Measurements from ENCODE around the gene NEUROD2.
A peak's percentile ranks its signal among the peaks of the same experiment; 100 is the strongest.

Gene NEUROD2

DNA sequence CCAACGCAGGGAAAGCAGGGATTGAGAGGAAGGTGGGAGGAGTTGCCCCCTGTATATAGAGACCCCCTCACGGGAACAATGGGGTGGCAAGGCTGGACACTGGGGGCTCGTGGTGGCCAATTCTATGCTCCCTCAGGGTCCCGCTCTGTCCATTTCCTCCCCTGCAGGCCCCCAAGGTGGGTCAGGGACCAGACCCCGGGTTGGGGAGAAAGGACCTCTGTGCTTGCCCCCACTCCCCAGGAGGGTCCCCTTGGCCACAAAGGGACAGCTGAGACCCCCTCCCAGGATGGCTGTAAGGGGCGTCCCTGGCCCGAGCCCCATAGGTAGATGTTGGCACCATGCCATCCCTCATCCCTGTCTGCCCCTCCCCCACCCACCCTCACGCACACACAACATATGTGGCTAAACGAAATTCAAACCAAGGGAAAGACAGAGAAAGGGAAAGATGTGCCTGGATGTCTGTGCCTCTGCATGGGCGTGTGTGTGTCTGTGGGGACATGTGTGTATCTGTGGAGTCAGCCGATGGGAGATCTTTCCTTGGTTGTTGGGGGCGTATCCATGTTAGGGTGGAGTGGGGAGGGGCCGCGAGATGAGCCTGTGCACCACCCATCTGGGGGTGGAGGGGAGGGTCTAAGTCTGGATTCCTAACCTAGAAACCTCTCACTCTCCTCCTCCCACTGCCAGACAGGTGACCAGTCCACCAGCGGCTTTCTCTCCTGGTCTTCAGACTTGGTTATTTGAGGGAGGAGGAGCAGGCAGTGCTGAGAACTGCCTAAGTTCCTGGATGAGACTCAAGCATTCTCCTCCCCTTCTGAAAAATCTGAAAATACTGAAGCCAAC is 642 bp upstream of the NEUROD2 start:
- Histone ChIP-seq H3K4me1 (ENCODE audit: insufficient read depth, low read length) (peaks cover 18% of the 10 kb centered on the region), H3K4me3 (ENCODE audit: low read length) (no peak overlapping the region)

DNA sequence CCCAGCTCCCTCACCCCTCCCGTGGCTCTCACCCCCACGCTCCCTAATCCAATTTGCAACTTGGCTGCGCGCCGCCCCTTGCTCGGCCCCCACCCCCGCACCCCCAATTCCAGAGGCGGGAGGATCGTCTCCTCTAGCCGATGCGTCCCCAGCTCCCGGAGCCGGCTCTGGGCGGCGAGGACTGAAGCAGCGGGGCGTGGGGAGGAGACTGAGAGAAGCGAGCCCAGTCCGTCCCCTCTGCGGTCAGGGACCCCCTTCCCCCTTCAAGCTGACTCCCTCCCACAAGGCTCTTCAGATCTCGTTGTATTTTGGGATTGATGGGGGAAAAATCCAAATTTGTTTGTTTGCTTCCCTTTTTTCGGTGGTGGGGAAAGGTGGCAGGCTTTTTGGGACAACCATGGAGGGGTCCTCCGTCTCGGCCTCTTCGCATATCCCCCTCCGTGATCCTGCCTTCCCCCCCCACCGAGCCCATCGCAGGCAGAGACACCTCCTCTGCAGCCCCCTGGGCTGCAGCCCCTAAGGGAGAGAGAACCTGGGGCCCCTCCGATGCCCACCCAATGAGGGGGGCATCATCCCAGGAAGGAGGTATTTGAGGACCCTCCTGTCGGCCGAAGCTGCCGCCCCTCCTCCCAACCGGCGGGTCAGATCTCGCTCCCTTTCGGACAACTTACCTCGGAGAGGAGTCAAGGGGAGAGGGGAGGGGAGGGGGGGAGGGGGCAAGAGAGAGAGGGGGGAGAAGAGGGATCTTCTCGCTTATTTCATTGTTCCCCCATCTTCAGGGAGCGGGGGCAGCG is 466 bp downstream of the NEUROD2 start:
- H3K4me3 ChIP-seq (ENCODE audit: low read length): no peak overlapping the region
- peak overlapping the region; percentile 5 for H2AFZ ChIP-seq (ENCODE audit: low read depth, low read length)
- H3K36me3 ChIP-seq (ENCODE audit: insufficient read depth, low read length): no peaks in the 10 kb centered on the region
- H3K9me3 ChIP-seq (ENCODE audit: low read length): peaks cover 2% of the 10 kb centered on the region
- peaks cover 95% of the 10 kb centered on the region for H3K27me3 ChIP-seq (ENCODE audit: insufficient read depth, low read length)
- H3K4me1 ChIP-seq (ENCODE audit: insufficient read depth, low read length): peaks cover 18% of the 10 kb centered on the region

More for the DNA sequence above, 642 bp upstream of the NEUROD2 start:
- H3K36me3 ChIP-seq (ENCODE audit: insufficient read depth, low read length): no peaks in the 10 kb centered on the region
- no peak overlapping the region for H2AFZ ChIP-seq (ENCODE audit: low read depth, low read length)
- peaks cover 88% of the 10 kb centered on the region for H3K27me3 ChIP-seq (ENCODE audit: insufficient read depth, low read length)
- H3K9me3 ChIP-seq (ENCODE audit: low read length): peaks cover 2% of the 10 kb centered on the region

DNA sequence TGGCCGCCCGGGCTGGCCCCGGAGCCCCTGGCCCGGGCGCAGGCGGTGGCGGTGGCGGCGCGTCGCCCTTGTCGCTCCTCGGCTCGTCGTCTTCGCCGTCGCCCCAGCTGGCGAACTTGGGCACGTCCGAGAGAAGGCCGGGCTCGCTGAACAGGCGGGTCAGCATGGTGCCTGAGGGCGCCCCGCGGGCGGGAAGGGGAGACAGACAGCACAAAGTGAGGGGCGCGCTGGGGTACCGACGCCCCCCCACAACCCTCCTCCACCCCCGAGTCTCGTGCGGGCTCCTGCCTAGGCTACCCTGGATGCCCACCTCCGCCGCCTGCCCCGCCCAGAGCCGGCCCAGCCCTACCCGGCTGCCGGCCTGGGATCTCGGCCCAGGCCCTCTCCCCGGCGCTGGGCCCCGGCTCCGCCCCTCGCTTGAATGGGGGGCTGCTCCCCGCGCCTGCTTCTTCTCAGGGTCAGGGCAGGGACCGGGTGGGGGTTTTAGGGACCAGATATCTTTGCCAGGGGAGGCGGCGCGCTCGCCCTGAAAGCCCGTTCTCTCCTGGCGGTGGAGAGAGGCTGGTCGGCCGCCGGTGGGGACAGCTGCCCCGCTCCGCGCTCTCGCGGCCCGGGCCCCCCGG is 1.2 kb downstream of the NEUROD2 start:
- Histone ChIP-seq H3K27me3 (ENCODE audit: insufficient read depth, low read length) (peaks cover 96% of the 10 kb centered on the region), H3K4me1 (ENCODE audit: insufficient read depth, low read length) (peaks cover 18% of the 10 kb centered on the region), H3K36me3 (ENCODE audit: insufficient read depth, low read length) (no peaks in the 10 kb centered on the region), H3K4me3 (ENCODE audit: low read length) (no peak overlapping the region), H2AFZ (ENCODE audit: low read depth, low read length) (peak overlapping the region; percentile 5), H3K9me3 (ENCODE audit: low read length) (peaks cover 2% of the 10 kb centered on the region)

DNA sequence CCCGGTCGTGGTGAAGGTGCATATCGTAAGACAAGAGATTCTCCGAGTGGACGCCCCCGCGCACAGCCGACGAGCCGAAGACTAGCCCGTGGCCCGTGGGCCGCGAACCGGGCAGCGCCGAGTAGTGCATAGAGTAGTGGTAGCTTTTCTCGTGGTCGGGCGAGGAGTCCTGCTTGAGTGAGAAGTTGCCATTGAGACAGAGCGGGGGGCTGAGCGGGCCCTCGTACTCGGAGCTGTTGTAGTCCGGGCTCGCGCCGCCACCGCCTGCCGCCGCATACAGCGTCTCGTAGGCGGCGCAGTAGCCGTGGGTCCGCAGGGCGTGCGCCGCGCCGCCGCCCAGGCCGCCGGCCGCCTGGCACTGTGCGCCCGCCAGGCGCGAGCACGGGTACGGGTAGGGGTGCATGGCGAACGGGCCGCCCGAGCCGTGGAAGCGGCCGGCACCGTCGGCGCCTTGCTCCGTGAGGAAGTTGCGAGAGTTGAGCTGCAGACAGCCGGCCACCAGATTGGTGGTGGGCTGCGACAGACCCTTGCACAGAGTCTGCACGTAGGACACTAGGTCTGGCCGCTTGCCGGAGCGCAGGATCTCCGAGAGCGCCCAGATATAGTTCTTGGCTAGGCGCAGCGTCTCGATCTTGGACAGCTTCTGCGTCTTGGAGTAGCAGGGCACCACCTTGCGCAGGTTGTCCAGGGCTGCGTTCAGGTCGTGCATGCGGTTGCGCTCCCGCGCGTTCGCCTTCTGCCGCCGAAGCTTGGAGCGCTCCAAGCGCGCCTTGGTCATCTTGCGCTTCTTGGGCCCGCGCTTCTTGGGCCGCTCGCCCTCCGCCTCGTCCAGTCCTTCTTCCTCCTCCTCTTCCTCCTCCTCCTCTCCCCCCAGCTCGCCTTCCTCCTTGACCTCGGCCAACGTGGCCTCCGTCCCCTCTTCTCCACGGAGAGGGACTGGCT is 2.0 kb downstream of the NEUROD2 start:
- H3K4me3 ChIP-seq (ENCODE audit: low read length): no peak overlapping the region
- H2AFZ ChIP-seq (ENCODE audit: low read depth, low read length): peak overlapping the region; percentile 5
- H3K27me3 ChIP-seq (ENCODE audit: insufficient read depth, low read length): peaks cover 96% of the 10 kb centered on the region

DNA sequence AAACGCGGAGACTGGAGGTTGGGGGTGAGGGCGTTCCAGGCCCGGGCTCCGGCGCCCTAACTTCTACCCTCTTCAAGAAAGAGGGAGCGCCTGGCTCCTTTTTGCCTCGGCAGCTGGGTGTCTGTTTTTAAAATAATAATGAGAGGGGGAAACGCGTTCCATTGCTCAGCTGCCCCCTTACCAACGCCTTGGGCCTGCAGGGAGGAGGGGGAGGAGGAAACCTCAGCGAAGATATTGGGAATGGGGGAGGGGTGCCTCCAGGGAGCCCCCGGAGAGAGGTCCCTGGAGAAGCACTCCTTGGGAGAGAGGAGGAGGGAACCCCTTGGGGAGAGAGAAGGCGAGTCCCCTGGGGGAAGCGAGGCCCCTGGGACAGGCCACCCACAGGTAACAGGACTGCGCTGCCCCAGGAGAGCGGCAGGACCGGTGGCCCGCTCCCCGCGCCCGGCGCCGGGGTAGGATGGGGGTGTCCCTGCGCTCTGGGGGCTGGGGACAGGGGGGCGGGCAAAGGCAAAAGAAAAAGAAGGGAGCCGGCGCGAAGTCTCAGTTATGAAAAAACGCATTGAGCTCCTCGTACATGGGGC is 2.7 kb downstream of the NEUROD2 start:
- Histone ChIP-seq H3K36me3 (ENCODE audit: insufficient read depth, low read length) (no peaks in the 10 kb centered on the region), H3K4me3 (ENCODE audit: low read length) (no peak overlapping the region), H2AFZ (ENCODE audit: low read depth, low read length) (no peak overlapping the region), H3K9me3 (ENCODE audit: low read length) (peaks cover 2% of the 10 kb centered on the region), H3K27me3 (ENCODE audit: insufficient read depth, low read length) (peaks cover 99% of the 10 kb centered on the region), H3K4me1 (ENCODE audit: insufficient read depth, low read length) (peaks cover 18% of the 10 kb centered on the region)

More for the DNA sequence above, 2.0 kb downstream of the NEUROD2 start:
- Histone ChIP-seq H3K4me1 (ENCODE audit: insufficient read depth, low read length) (peaks cover 18% of the 10 kb centered on the region), H3K36me3 (ENCODE audit: insufficient read depth, low read length) (no peaks in the 10 kb centered on the region), H3K9me3 (ENCODE audit: low read length) (peaks cover 2% of the 10 kb centered on the region)

DNA sequence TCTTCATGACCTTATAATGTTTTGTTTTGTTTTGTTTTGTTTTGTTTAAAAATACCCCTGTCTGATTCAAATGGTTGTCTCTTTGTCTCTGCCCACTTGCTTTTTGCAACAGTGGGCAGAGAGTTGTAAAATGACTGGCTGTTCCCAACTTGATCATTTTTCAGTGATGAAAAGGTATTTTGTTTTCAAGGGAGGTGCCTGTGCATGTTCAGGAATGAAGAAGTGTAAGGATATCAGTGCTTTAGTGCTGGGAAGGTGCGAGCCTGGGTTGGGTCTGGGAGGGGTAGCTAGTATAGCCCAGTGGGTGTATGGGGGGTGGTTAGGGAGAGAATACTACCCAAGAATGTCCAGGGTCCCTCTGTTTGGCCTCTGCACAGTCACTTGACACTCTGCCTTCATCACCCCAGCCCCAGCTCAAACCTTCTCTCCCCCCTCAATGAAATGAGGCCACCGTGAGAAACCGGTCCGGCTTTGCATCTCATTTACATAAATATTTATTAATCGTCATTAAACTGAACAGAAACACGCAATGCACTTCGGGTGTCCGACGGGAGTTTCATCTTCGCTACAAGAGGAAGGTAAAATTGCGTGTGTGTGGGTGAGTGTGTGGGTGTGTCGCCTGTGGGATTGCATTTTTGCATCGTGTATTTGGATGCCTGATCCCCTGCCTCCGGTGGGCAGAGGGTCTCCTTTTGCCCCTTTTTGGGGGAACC is 4.3 kb downstream of the NEUROD2 start:
- Histone ChIP-seq H3K27me3 (ENCODE audit: insufficient read depth, low read length) (peaks cover 97% of the 10 kb centered on the region), H3K9me3 (ENCODE audit: low read length) (no peaks in the 10 kb centered on the region), H2AFZ (ENCODE audit: low read depth, low read length) (no peak overlapping the region), H3K4me1 (ENCODE audit: insufficient read depth, low read length) (peaks cover 23% of the 10 kb centered on the region), H3K4me3 (ENCODE audit: low read length) (no peak overlapping the region), H3K36me3 (ENCODE audit: insufficient read depth, low read length) (no peaks in the 10 kb centered on the region)

DNA sequence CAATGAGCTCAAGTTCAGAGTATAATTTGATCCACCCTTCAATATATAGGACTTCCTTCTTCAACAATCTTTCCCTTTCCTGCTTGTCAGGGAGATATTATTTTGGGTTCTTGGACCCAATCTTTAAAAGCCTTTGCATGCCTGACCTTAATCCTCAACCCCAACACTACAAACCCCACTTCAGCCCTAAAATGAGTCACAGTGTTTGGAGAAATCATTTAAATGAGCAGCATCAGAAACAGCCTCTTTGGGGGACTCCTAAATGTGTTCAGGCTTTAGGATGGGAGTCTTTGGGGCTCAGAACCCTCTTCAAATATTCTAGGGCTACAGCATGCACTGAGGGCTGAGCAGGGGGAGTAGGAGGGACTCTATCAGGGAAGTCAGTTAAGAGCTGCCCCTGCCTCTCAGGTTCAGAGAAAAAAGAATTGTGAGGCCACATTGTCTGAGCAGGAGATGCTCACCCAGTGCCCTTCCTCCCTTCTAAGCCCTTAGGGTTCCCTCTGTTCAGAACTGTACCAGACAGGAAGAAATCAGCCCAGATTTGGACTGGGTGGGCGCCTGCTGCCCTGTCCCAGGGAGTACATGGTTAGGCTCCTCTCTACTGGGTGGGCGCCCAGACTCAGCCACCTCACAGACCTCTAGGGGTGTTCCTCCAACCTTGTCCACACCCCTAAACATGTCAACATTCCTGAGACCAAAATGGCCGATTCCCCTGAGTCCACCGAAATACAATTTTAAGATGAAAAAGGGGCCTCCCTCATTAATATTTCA is 5.0 kb downstream of the NEUROD2 start:
- H3K9me3 ChIP-seq (ENCODE audit: low read length): no peaks in the 10 kb centered on the region
- H3K27me3 ChIP-seq (ENCODE audit: insufficient read depth, low read length): peaks cover 97% of the 10 kb centered on the region
- no peaks in the 10 kb centered on the region for H3K36me3 ChIP-seq (ENCODE audit: insufficient read depth, low read length)
- peaks cover 23% of the 10 kb centered on the region for H3K4me1 ChIP-seq (ENCODE audit: insufficient read depth, low read length)
- H2AFZ ChIP-seq (ENCODE audit: low read depth, low read length): no peak overlapping the region
- no peak overlapping the region for H3K4me3 ChIP-seq (ENCODE audit: low read length)

DNA sequence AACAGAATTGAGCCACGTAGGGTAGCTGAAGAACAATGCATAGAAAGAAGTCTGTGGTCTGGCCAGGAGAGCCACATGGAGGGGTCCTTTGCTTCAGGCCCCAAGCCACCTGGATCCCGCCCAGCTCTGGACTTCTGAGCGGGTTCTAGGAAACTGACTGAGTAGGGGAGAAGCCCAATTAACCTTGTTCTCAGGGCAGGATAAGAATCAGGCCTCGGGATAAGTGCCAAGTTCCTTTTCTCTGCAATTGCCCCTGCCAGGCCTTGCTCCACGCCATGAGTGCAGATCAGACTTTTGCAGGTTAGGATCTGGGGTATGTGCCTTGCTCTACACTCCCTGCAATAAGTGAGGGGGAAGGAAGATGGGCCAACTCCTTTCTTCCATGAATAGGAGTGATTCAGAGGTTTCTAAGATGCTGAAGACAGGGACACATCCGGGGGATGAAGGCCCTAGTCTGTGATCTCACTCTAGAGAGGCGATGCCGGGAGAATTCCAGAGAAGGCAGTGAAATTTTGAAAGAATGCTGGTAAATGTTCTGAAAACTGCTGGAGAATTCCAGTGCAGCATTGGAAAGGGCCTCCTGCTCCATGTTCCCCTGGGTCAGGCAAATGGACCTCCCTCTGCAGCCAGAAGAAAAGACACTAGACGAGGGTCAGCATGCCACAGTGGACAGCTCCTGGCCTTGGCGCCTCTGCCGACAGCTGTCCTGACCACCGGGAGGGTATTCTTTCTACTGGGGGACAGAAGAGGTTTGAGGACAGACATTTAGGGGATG is 5.8 kb downstream of the NEUROD2 start:
- no peaks in the 10 kb centered on the region for H3K36me3 ChIP-seq (ENCODE audit: insufficient read depth, low read length)
- H3K4me1 ChIP-seq (ENCODE audit: insufficient read depth, low read length): peaks cover 18% of the 10 kb centered on the region
- H3K27me3 ChIP-seq (ENCODE audit: insufficient read depth, low read length): peaks cover 96% of the 10 kb centered on the region
- no peak overlapping the region for H2AFZ ChIP-seq (ENCODE audit: low read depth, low read length)
- no peaks in the 10 kb centered on the region for H3K9me3 ChIP-seq (ENCODE audit: low read length)
- H3K4me3 ChIP-seq (ENCODE audit: low read length): no peak overlapping the region

DNA sequence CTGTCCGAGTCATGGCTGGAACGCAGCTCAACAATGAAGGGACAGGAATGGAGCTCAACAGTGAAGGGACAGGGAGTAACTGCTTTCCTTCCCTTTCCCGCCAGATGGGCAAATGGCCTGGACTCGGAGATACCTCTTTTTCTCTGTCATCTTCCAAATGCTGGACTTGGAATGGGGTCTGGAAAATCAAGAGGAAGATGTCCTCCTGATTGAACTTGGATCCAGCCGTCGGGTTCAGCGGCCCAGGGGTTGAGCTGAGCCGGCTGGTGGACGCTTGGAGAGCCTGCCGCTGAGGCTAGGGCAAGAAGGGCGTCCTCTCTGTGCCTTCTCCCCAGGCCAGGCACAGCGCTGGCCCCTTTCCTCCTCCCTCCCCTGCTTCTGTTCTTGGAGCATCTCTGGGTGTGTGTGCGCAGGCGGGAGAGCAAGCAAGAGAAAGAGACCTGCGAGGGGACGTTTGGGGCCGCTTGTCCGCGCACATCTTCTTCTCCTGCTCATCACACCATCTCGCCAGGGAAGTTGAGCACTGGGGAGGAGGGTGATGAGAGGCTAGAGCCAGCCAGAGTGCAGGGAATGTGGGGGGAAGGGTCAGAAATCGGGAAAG is 6.6 kb downstream of the NEUROD2 start:
- no peak overlapping the region for H2AFZ ChIP-seq (ENCODE audit: low read depth, low read length)
- H3K4me1 ChIP-seq (ENCODE audit: insufficient read depth, low read length): peaks cover 12% of the 10 kb centered on the region
- H3K9me3 ChIP-seq (ENCODE audit: low read length): no peaks in the 10 kb centered on the region
- no peaks in the 10 kb centered on the region for H3K36me3 ChIP-seq (ENCODE audit: insufficient read depth, low read length)
- H3K27me3 ChIP-seq (ENCODE audit: insufficient read depth, low read length): peaks cover 97% of the 10 kb centered on the region
- H3K4me3 ChIP-seq (ENCODE audit: low read length): no peak overlapping the region

DNA sequence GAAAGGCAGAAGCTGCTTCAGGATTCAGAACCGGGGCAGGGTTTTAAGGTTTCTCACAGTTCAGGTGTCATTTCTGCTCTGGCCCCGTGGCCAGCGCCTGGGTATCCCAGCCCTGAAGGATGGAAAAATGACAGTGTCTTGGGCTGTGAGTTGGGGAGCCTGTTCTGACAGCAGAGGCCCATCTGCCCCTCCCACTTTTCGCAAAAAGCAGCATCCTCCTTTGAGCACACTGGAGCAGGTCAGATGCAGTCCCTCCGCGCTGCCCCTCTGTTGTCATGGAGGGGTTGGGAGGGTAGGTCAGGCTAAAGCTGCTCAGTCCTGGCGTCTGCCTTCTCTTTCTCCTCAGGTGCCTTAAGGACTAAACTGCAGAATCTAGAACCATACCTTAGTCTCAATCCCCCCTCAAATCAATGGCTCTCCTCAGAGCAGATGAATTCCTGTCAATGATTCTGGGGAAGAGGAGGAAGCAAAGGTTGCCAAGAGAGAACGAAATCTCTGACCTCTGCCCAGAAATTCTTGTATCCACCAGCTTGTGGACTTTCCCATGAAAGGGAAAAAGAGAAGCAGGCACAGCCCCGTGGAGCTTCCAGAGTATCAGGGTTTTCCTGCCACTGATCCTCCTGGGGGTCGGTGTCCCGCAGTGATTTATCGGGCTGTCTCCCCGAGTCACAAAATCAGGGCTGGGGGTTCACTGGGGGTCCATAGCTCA is 7.3 kb downstream of the NEUROD2 start:
- Histone ChIP-seq H3K4me1 (ENCODE audit: insufficient read depth, low read length) (peaks cover 7% of the 10 kb centered on the region), H3K27me3 (ENCODE audit: insufficient read depth, low read length) (peaks cover 97% of the 10 kb centered on the region), H3K9me3 (ENCODE audit: low read length) (no peaks in the 10 kb centered on the region), H3K4me3 (ENCODE audit: low read length) (no peak overlapping the region), H2AFZ (ENCODE audit: low read depth, low read length) (no peak overlapping the region), H3K36me3 (ENCODE audit: insufficient read depth, low read length) (no peaks in the 10 kb centered on the region)
